Measurements from ENCODE around the gene SLC44A1.

SLC44A1 gene

GRCh38 chr9:105328872-105329718, 84.6 kb downstream of the SLC44A1 start:
- Histone ChIP-seq H3K4me1 (ENCODE audit: insufficient read depth, low read length) (no peaks in the 10 kb centered on the region), H2AFZ (ENCODE audit: low read depth, low read length) (no peak overlapping the region)

GRCh38 chr9:105329719-105330062, 85.2 kb downstream of the SLC44A1 start:
- no peaks in the 10 kb centered on the region for H3K9me3 ChIP-seq (ENCODE audit: low read length)
- no peak overlapping the region for H2AFZ ChIP-seq (ENCODE audit: low read depth, low read length)
- H3K4me1 ChIP-seq (ENCODE audit: insufficient read depth, low read length), result no peaks in the 10 kb centered on the region
- no peak overlapping the region for H3K4me3 ChIP-seq (ENCODE audit: low read length)
- no peaks in the 10 kb centered on the region for H3K36me3 ChIP-seq (ENCODE audit: insufficient read depth, low read length)
- H3K27me3 ChIP-seq (ENCODE audit: insufficient read depth, low read length), result no peaks in the 10 kb centered on the region

More at GRCh38 chr9:105328872-105329718, 84.6 kb downstream of the SLC44A1 start:
- no peaks in the 10 kb centered on the region for H3K36me3 ChIP-seq (ENCODE audit: insufficient read depth, low read length)
- H3K27me3 ChIP-seq (ENCODE audit: insufficient read depth, low read length), result no peaks in the 10 kb centered on the region
- H3K9me3 ChIP-seq (ENCODE audit: low read length), result no peaks in the 10 kb centered on the region
- H3K4me3 ChIP-seq (ENCODE audit: low read length), result no peak overlapping the region

GRCh38 chr9:105330201-105330600, 85.8 kb downstream of the SLC44A1 start:
- no peaks in the 10 kb centered on the region for H3K27me3 ChIP-seq (ENCODE audit: insufficient read depth, low read length)
- H2AFZ ChIP-seq (ENCODE audit: low read depth, low read length), result no peak overlapping the region
- no peak overlapping the region for H3K4me3 ChIP-seq (ENCODE audit: low read length)
- H3K36me3 ChIP-seq (ENCODE audit: insufficient read depth, low read length), result no peaks in the 10 kb centered on the region
- no peaks in the 10 kb centered on the region for H3K4me1 ChIP-seq (ENCODE audit: insufficient read depth, low read length)
- H3K9me3 ChIP-seq (ENCODE audit: low read length), result no peaks in the 10 kb centered on the region

- no peaks in the 10 kb centered on the region for H3K4me1 ChIP-seq (ENCODE audit: insufficient read depth, low read length)
- no peak overlapping the region for H3K4me3 ChIP-seq (ENCODE audit: low read length)
- no peaks in the 10 kb centered on the region for H3K9me3 ChIP-seq (ENCODE audit: low read length)
- no peaks in the 10 kb centered on the region for H3K36me3 ChIP-seq (ENCODE audit: insufficient read depth, low read length)
- no peak overlapping the region for H2AFZ ChIP-seq (ENCODE audit: low read depth, low read length)
- no peaks in the 10 kb centered on the region for H3K27me3 ChIP-seq (ENCODE audit: insufficient read depth, low read length)
These were observed 86.3 kb downstream of the SLC44A1 start for GRCh38 chr9:105330755-105331154.

- Histone ChIP-seq H3K27me3 (ENCODE audit: insufficient read depth, low read length) (no peaks in the 10 kb centered on the region), H2AFZ (ENCODE audit: low read depth, low read length) (no peak overlapping the region), H3K4me3 (ENCODE audit: low read length) (no peak overlapping the region), H3K4me1 (ENCODE audit: insufficient read depth, low read length) (no peaks in the 10 kb centered on the region), H3K9me3 (ENCODE audit: low read length) (no peaks in the 10 kb centered on the region), H3K36me3 (ENCODE audit: insufficient read depth, low read length) (no peaks in the 10 kb centered on the region)
These were observed 86.7 kb downstream of the SLC44A1 start for GRCh38 chr9:105331160-105331559.

GRCh38 chr9:105331755-105332154, 87.3 kb downstream of the SLC44A1 start:
- no peaks in the 10 kb centered on the region for H3K27me3 ChIP-seq (ENCODE audit: insufficient read depth, low read length)
- H3K4me3 ChIP-seq (ENCODE audit: low read length), result no peak overlapping the region
- H3K36me3 ChIP-seq (ENCODE audit: insufficient read depth, low read length), result peaks cover 3% of the 10 kb centered on the region
- no peaks in the 10 kb centered on the region for H3K4me1 ChIP-seq (ENCODE audit: insufficient read depth, low read length)
- H2AFZ ChIP-seq (ENCODE audit: low read depth, low read length), result no peak overlapping the region
- no peaks in the 10 kb centered on the region for H3K9me3 ChIP-seq (ENCODE audit: low read length)

- H3K36me3 ChIP-seq (ENCODE audit: insufficient read depth, low read length), result peaks cover 3% of the 10 kb centered on the region
- no peaks in the 10 kb centered on the region for H3K9me3 ChIP-seq (ENCODE audit: low read length)
- no peaks in the 10 kb centered on the region for H3K27me3 ChIP-seq (ENCODE audit: insufficient read depth, low read length)
- no peak overlapping the region for H2AFZ ChIP-seq (ENCODE audit: low read depth, low read length)
- H3K4me1 ChIP-seq (ENCODE audit: insufficient read depth, low read length), result no peaks in the 10 kb centered on the region
- no peak overlapping the region for H3K4me3 ChIP-seq (ENCODE audit: low read length)
These were observed 88.0 kb downstream of the SLC44A1 start for GRCh38 chr9:105332471-105332870.

- H3K4me1 ChIP-seq (ENCODE audit: insufficient read depth, low read length), result no peaks in the 10 kb centered on the region
- H3K27me3 ChIP-seq (ENCODE audit: insufficient read depth, low read length), result no peaks in the 10 kb centered on the region
- H2AFZ ChIP-seq (ENCODE audit: low read depth, low read length), result no peak overlapping the region
- no peak overlapping the region for H3K4me3 ChIP-seq (ENCODE audit: low read length)
- no peaks in the 10 kb centered on the region for H3K9me3 ChIP-seq (ENCODE audit: low read length)
- peaks cover 3% of the 10 kb centered on the region for H3K36me3 ChIP-seq (ENCODE audit: insufficient read depth, low read length)
These were observed 88.6 kb downstream of the SLC44A1 start for GRCh38 chr9:105333076-105333475.

- no peaks in the 10 kb centered on the region for H3K27me3 ChIP-seq (ENCODE audit: insufficient read depth, low read length)
- H3K36me3 ChIP-seq (ENCODE audit: insufficient read depth, low read length), result peaks cover 3% of the 10 kb centered on the region
- H3K9me3 ChIP-seq (ENCODE audit: low read length), result no peaks in the 10 kb centered on the region
- no peak overlapping the region for H3K4me3 ChIP-seq (ENCODE audit: low read length)
- no peaks in the 10 kb centered on the region for H3K4me1 ChIP-seq (ENCODE audit: insufficient read depth, low read length)
- no peak overlapping the region for H2AFZ ChIP-seq (ENCODE audit: low read depth, low read length)
These were observed 89.4 kb downstream of the SLC44A1 start for GRCh38 chr9:105333811-105334210.

- Histone ChIP-seq H3K9me3 (ENCODE audit: low read length) (no peaks in the 10 kb centered on the region), H3K4me3 (ENCODE audit: low read length) (no peak overlapping the region), H3K27me3 (ENCODE audit: insufficient read depth, low read length) (no peaks in the 10 kb centered on the region), H3K36me3 (ENCODE audit: insufficient read depth, low read length) (peaks cover 3% of the 10 kb centered on the region), H2AFZ (ENCODE audit: low read depth, low read length) (no peak overlapping the region), H3K4me1 (ENCODE audit: insufficient read depth, low read length) (peaks cover 6% of the 10 kb centered on the region)
These were observed 93.9 kb downstream of the SLC44A1 start for GRCh38 chr9:105338308-105338707.

- Histone ChIP-seq H2AFZ (ENCODE audit: low read depth, low read length) (no peak overlapping the region), H3K36me3 (ENCODE audit: insufficient read depth, low read length) (peaks cover 3% of the 10 kb centered on the region), H3K4me1 (ENCODE audit: insufficient read depth, low read length) (peaks cover 6% of the 10 kb centered on the region), H3K9me3 (ENCODE audit: low read length) (peaks cover 2% of the 10 kb centered on the region), H3K4me3 (ENCODE audit: low read length) (no peak overlapping the region), H3K27me3 (ENCODE audit: insufficient read depth, low read length) (no peaks in the 10 kb centered on the region)
These were observed 95.4 kb downstream of the SLC44A1 start for GRCh38 chr9:105339849-105340248.

GRCh38 chr9:105341434-105342146, 97.1 kb downstream of the SLC44A1 start:
- peaks cover 1% of the 10 kb centered on the region for H3K36me3 ChIP-seq (ENCODE audit: insufficient read depth, low read length)
- no peak overlapping the region for H3K4me3 ChIP-seq (ENCODE audit: low read length)
- peaks cover 13% of the 10 kb centered on the region for H3K4me1 ChIP-seq (ENCODE audit: insufficient read depth, low read length)
- H2AFZ ChIP-seq (ENCODE audit: low read depth, low read length), result no peak overlapping the region
- peaks cover 2% of the 10 kb centered on the region for H3K9me3 ChIP-seq (ENCODE audit: low read length)
- no peaks in the 10 kb centered on the region for H3K27me3 ChIP-seq (ENCODE audit: insufficient read depth, low read length)

GRCh38 chr9:105342147-105342505, 97.7 kb downstream of the SLC44A1 start:
- Histone ChIP-seq H3K36me3 (ENCODE audit: insufficient read depth, low read length) (no peaks in the 10 kb centered on the region), H2AFZ (ENCODE audit: low read depth, low read length) (no peak overlapping the region), H3K4me3 (ENCODE audit: low read length) (no peak overlapping the region), H3K27me3 (ENCODE audit: insufficient read depth, low read length) (no peaks in the 10 kb centered on the region), H3K9me3 (ENCODE audit: low read length) (peaks cover 2% of the 10 kb centered on the region), H3K4me1 (ENCODE audit: insufficient read depth, low read length) (peaks cover 13% of the 10 kb centered on the region)

Measured in neuron (in vitro differentiated cells).